Activated naive CD4-positive, alpha-beta T cell treated with anti-CD3 and anti-CD28 coated beads, Interleukin-2, amount 50 U/mL, for 24 hours (primary cell): ENCODE measurements around the gene ZBTB17.
"Not testable (repeated sequence)": the region's sequence is repeated elsewhere in the genome, so short reads cannot be mapped to it uniquely, and the experiment has no call there.

Source experiments
- H3K27ac Mint-ChIP-seq: one replicate; pipeline ENCODE4 v1.8.0; 2021; ENCODE audit warnings: mild to moderate bottlenecking, mixed read lengths
- H3K27me3 Mint-ChIP-seq: one replicate; pipeline ENCODE4 v1.8.0; 2021; ENCODE audit warnings: mixed read lengths
- H3K36me3 Mint-ChIP-seq: one replicate; pipeline ENCODE4 v1.8.0; 2021; ENCODE audit warnings: mixed read lengths
- H3K4me1 Mint-ChIP-seq: one replicate; pipeline ENCODE4 v1.8.0; 2021; ENCODE audit warnings: mixed read lengths
- H3K4me3 Mint-ChIP-seq: one replicate; pipeline ENCODE4 v1.8.0; 2021; ENCODE audit warnings: mild to moderate bottlenecking, mixed read lengths
- H3K9me3 Mint-ChIP-seq: one replicate; pipeline ENCODE4 v1.8.0; 2021; ENCODE audit warnings: mixed read lengths

Gene ZBTB17

GRCh38 chr1:15975805-15976680 lies at the start of gene ZBTB17:
ZBTB17 (minus strand) TSS chr1:15976101; CDS start chr1:15948495, 27,606 bp downstream.
- Mint-ChIP-seq H3K27ac (peak within 1 kb of the TSS; percentile 97), H3K36me3 (peaks cover 14% of the 10 kb centered on the region), H3K4me3 (peak within 1 kb of the TSS; percentile 91), H3K4me1 (peaks cover 42% of the 10 kb centered on the region), H3K9me3 (no peaks in the 10 kb centered on the region), H3K27me3 (no peaks in the 10 kb centered on the region)

- Mint-ChIP-seq H3K9me3 (no peaks in the 10 kb centered on the region), H3K4me1 (no peaks in the 10 kb centered on the region), H3K27ac (no peak overlapping the region), H3K27me3 (peaks cover 2% of the 10 kb centered on the region), H3K36me3 (no peaks in the 10 kb centered on the region), H3K4me3 (no peak overlapping the region)
Measured at GRCh38 chr1:16023050-16023653, 47.3 kb upstream of the ZBTB17 start.

GRCh38 chr1:16022393-16022792 lies 46.5 kb upstream of the ZBTB17 start:
- Mint-ChIP-seq H3K36me3 (no peaks in the 10 kb centered on the region), H3K27ac (no peak overlapping the region), H3K4me1 (no peaks in the 10 kb centered on the region), H3K4me3 (no peak overlapping the region), H3K9me3 (no peaks in the 10 kb centered on the region), H3K27me3 (no peaks in the 10 kb centered on the region)

GRCh38 chr1:16021681-16022080 lies 45.8 kb upstream of the ZBTB17 start, which contains the start of gene CLCNKA:
CLCNKA (plus strand) TSS chr1:16022036; CDS start chr1:16022620, 584 bp downstream.
- H3K36me3 Mint-ChIP-seq, result no peaks in the 10 kb centered on the region
- no peaks in the 10 kb centered on the region for H3K9me3 Mint-ChIP-seq
- H3K4me3 Mint-ChIP-seq, result no peak within 1 kb of the TSS
- no peaks in the 10 kb centered on the region for H3K4me1 Mint-ChIP-seq
- no peak within 1 kb of the TSS for H3K27ac Mint-ChIP-seq
- H3K27me3 Mint-ChIP-seq, result no peaks in the 10 kb centered on the region

GRCh38 chr1:16020878-16021277 lies 45.0 kb upstream of the ZBTB17 start:
- H3K4me3 Mint-ChIP-seq, H3K27me3 Mint-ChIP-seq, H3K36me3 Mint-ChIP-seq, H3K27ac Mint-ChIP-seq, H3K4me1 Mint-ChIP-seq, H3K9me3 Mint-ChIP-seq: not testable (repeated sequence)

- H3K9me3 Mint-ChIP-seq, result no peaks in the 10 kb centered on the region
- no peaks in the 10 kb centered on the region for H3K36me3 Mint-ChIP-seq
- no peaks in the 10 kb centered on the region for H3K4me1 Mint-ChIP-seq
- H3K27me3 Mint-ChIP-seq, result no peaks in the 10 kb centered on the region
- no peak overlapping the region for H3K27ac Mint-ChIP-seq
- no peak overlapping the region for H3K4me3 Mint-ChIP-seq
Measured at GRCh38 chr1:16020325-16020724, 44.4 kb upstream of the ZBTB17 start.

GRCh38 chr1:16019644-16020277 lies 43.9 kb upstream of the ZBTB17 start:
- Mint-ChIP-seq H3K4me3 (no peak overlapping the region), H3K27me3 (no peaks in the 10 kb centered on the region), H3K9me3 (no peaks in the 10 kb centered on the region), H3K36me3 (no peaks in the 10 kb centered on the region), H3K4me1 (no peaks in the 10 kb centered on the region), H3K27ac (no peak overlapping the region)

GRCh38 chr1:16018749-16019643 lies 43.1 kb upstream of the ZBTB17 start:
- Mint-ChIP-seq H3K27me3 (no peaks in the 10 kb centered on the region), H3K4me1 (no peaks in the 10 kb centered on the region), H3K9me3 (no peaks in the 10 kb centered on the region), H3K27ac (no peak overlapping the region), H3K4me3 (no peak overlapping the region), H3K36me3 (no peaks in the 10 kb centered on the region)

GRCh38 chr1:16018308-16018707 lies 42.4 kb upstream of the ZBTB17 start:
- H3K4me3 Mint-ChIP-seq, result no peak overlapping the region
- H3K27ac Mint-ChIP-seq, result no peak overlapping the region
- no peaks in the 10 kb centered on the region for H3K9me3 Mint-ChIP-seq
- H3K4me1 Mint-ChIP-seq, result peaks cover 4% of the 10 kb centered on the region
- H3K27me3 Mint-ChIP-seq, result no peaks in the 10 kb centered on the region
- H3K36me3 Mint-ChIP-seq, result no peaks in the 10 kb centered on the region

- no peaks in the 10 kb centered on the region for H3K9me3 Mint-ChIP-seq
- no peaks in the 10 kb centered on the region for H3K36me3 Mint-ChIP-seq
- H3K4me1 Mint-ChIP-seq, result peaks cover 4% of the 10 kb centered on the region
- no peak within 1 kb of the TSS for H3K4me3 Mint-ChIP-seq
- H3K27me3 Mint-ChIP-seq, result no peaks in the 10 kb centered on the region
- H3K27ac Mint-ChIP-seq, result peak within 1 kb of the TSS; percentile 35
Measured at GRCh38 chr1:16017461-16018303, 41.8 kb upstream of the ZBTB17 start, which contains the start of gene HSPB7. HSPB7 (minus strand) TSS chr1:16018043; CDS start chr1:16017963, 80 bp downstream.

GRCh38 chr1:16017076-16017460 lies 41.2 kb upstream of the ZBTB17 start:
- no peak overlapping the region for H3K27ac Mint-ChIP-seq
- H3K4me3 Mint-ChIP-seq, result no peak overlapping the region
- H3K27me3 Mint-ChIP-seq, result no peaks in the 10 kb centered on the region
- no peaks in the 10 kb centered on the region for H3K36me3 Mint-ChIP-seq
- H3K9me3 Mint-ChIP-seq, result no peaks in the 10 kb centered on the region
- peaks cover 8% of the 10 kb centered on the region for H3K4me1 Mint-ChIP-seq

- Mint-ChIP-seq H3K4me3 (no peak overlapping the region), H3K27me3 (no peaks in the 10 kb centered on the region), H3K36me3 (no peaks in the 10 kb centered on the region), H3K27ac (no peak overlapping the region), H3K9me3 (no peaks in the 10 kb centered on the region), H3K4me1 (peaks cover 8% of the 10 kb centered on the region)
Measured at GRCh38 chr1:16015960-16016901, 40.3 kb upstream of the ZBTB17 start.

GRCh38 chr1:16015491-16015890 lies 39.6 kb upstream of the ZBTB17 start:
- Mint-ChIP-seq H3K4me3 (no peak overlapping the region), H3K27ac (peak overlapping the region; percentile 1), H3K4me1 (peaks cover 8% of the 10 kb centered on the region), H3K27me3 (no peaks in the 10 kb centered on the region), H3K36me3 (no peaks in the 10 kb centered on the region), H3K9me3 (no peaks in the 10 kb centered on the region)
